Activated T-cell treated with anti-CD3 and anti-CD28 coated beads, Interleukin-2, amount 50 U/mL, for 48 hours (primary cell): ENCODE results near the gene MEF2A.

Experiments used
- DNase-seq, 2 experiments: peaks; one replicate each; pipeline ENCODE4 v3.0.0-alpha.2; 2020

The MEF2A gene

GRCh38 chr15:99564221-99565048, 1.3 kb upstream of the MEF2A start:
- no peak for DNase-seq

GRCh38 chr15:99565049-99565298, 810 bp upstream of the MEF2A start:
- peak in 1 of 2 experiments; percentile 69 for DNase-seq

DNA sequence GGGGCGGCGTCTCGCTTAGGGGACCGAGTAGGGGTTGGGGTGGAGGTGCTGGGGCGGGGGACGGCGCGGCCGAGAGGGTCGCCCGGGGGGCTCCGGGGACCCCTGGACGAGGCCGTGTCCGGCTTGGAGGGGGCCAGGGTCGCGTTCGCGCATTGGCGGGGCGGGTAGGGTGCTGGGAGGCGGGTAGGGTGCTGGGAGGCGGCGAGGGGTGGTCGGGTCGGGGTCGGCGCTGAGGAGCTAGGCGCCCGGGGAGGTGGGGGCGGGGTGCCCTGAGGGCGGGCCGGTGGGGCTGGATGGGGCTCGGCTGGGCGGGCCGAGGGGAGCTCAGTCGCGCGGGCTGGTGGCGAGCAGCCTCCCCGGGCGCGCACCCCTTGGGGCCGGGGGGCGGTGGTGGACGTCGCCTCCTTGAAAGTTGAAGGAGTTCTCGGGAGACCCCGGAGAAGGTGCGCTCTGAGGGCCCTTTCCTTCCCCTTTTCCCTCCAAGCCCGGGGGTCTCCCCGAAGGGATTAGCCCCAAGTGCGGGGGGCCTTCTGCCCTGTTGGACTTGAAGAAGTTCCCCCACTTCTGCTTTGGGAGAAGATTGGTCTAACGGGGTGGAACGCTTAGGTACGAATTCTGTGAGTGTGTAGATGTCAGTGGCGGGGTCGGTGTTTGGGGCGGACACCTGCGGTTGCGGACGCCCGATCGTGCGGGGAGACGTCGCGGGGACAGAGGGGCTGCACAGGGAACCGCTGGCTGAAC, 543 bp downstream of the MEF2A start:
- peak; percentile 45 to 57 for DNase-seq

GRCh38 chr15:99568625-99569352, 3.0 kb downstream of the MEF2A start:
- no peak for DNase-seq

- no peak for DNase-seq
Observed at GRCh38 chr15:99571299-99571698, 5.5 kb downstream of the MEF2A start.

GRCh38 chr15:99574048-99574447, 8.3 kb downstream of the MEF2A start:
- DNase-seq = no peak

DNA sequence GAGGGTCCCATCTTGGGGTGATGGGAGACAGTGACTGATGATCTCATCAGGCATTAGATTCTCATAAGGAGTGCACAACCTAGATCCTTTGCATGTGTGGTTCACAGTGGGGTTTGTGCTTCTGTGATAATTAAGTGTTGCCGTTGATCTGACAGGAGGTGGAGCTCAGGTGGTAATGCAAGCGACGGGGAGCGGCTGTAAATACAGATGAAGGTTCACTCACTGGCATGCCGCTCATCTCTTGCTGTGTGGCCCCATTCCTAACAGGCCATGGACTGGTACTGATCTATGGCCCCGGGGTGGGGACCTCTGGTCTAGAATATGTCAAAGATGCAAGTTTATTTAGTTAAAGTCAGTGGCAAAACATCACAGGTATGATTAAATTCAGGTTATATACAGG, 8.7 kb downstream of the MEF2A start:
- DNase-seq = no peak

DNA sequence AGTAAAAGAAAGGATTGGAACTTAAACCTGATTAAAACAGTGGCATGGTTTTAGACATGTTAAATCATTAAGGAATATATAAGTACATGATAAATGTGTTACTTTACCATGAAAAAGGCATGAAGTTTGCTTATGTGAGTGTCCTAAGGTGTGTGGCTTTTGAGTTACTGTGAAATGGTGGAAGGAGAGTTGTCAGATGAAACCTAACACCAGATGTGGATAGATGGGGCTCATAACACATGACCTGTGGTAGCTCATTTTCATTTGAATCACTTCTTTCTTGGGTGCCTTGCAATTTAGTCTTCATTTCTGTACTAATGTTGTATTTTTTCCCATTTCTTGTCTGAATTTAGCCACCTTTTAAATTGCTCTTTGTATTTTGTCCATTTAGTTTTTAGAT, 13.0 kb downstream of the MEF2A start:
- no peak for DNase-seq

GRCh38 chr15:99580076-99580475, 14.3 kb downstream of the MEF2A start:
- DNase-seq = no peak

DNA sequence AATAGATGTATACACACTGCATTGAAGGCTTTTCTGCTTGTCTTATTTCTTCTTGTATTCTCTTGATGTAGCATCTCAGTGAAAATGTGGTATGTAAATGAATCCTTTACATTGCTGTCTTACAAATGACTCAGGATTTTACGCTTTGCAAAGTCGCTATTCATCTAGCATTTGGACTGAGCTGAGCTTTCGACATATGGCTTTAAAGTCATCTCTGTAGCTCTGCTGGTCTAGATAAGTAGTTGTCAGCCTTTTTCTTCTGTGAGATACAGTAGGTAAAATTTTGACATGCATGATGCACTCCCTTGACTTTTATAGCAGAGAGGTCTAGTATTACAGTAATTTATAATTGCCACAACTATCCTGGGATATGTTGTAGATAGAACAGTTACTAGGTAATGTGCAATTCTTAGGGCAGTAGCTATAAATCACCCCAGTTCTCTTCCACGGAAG, 16.8 kb downstream of the MEF2A start:
- DNase-seq = no peak

- DNase-seq = no peak
Observed at GRCh38 chr15:99584081-99584600, 18.4 kb downstream of the MEF2A start.

DNA sequence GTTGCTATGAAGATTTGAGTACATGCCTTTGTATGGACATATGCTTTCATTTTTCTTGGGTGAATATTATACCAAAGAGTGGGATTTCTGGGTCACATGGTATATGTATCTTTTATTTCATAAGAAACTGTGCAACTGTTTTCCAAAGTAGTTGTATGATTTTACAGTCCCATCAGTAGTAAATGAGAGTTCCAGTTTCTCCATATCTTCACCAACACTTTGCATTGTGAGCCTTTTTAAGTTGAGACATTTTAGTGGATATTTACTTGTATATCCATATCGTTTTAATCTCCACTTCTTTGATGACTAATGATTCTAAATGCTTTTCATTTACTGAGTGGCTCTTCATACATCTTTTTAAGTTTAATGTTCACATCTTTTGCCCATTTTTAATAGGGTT, 20.3 kb downstream of the MEF2A start:
- no peak for DNase-seq

DNA sequence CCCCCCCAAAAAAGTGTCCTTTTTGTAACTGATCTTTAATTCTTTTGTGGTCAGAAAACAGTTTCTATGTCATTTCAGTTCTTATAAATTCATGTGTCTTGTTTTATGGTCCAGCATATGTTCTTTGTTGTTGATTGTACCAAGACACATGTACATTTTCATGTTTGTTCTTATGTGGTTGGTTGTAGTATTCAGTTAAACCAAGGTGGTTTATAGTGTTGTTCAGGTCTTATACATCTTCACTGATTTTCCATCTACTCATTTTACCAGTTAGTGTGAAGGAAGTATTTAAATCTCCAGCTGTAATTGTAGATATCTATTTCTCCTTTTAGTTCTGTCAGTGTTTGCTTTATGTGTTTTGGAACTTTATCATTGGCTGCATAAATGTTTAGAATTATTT, 24.0 kb downstream of the MEF2A start:
- no peak for DNase-seq

- DNase-seq = no peak
Observed at GRCh38 chr15:99590913-99591646, 25.3 kb downstream of the MEF2A start.

- no peak for DNase-seq
Observed at GRCh38 chr15:99592145-99592791, 26.5 kb downstream of the MEF2A start.

DNA sequence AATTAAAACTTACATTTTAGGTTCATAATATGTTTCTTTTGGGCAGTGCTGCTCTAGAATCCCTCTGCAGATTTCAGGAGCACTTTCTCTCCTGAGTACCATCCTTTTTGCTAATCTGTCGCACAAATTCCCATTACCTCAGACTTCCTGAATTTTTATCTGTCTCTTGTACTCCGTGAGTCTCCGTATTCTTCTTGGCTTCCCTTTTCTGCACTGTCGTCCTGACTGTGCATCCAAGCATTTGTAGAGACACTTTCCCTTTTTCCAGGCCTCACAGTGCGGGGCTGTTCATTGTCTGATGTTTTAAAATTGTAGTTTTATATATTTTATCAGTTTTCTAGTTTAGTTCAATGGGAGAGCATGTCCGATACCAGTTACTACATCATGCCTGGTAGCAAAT, 27.3 kb downstream of the MEF2A start:
- no peak for DNase-seq

DNA sequence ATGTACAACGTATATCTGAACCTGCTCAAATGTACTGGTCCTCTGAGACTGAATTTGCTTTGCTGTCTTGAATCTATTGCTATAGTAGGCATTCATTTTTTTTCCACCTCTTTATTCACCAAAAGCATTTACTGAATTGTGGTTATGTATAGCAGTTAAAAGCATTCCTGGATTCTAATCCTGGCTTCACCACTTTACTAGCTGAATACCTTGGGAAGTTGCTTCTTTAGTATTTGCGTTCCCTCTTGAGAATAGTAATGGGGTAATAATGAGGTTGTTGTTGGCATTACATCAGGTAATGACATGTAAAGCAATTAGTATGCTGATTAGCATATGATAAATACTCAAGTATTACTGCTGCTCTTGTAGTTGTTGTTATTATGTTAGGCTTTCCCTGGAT, 29.1 kb downstream of the MEF2A start:
- no peak for DNase-seq

DNA sequence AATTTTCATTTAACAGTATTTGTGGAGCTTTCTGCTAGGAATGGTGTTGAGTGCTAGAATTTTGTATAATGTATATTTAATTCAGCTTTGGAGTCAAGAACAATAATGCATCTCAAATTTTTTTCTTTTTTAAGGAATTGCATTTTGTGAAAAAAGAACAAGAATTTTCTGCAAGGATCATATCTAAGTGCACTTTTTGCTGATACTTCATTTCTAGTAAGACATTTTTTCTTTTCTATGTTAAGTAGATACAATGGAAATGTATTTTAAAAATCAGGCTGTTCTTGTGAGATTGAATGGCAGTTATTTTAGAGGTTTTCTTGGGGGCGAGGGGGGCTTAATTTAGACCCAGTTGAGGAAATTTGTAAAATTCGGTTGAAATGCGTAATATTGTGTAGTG, 32.5 kb downstream of the MEF2A start:
- DNase-seq = no peak

GRCh38 chr15:99603828-99604227, 38.0 kb downstream of the MEF2A start:
- DNase-seq = no peak

DNA sequence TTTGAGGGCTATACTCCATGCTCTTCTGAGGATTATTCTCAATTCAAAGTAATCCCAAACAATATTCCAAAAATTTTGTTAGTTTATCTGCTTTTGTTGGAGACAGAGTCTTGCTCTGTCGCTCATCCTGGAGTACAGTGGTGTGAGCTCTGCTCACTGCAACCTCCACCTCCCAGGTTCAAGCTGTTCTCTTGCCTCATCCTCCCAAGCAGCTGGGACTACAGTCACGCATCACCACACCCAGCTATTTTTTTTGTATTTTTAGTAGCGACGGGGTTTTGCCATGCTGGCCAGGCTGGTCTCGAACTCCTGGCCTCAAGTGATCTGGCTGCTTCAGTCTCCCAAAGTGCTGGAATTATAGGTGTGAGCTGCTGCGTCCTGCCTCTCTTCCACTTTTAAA, 39.1 kb downstream of the MEF2A start:
- no peak for DNase-seq

DNA sequence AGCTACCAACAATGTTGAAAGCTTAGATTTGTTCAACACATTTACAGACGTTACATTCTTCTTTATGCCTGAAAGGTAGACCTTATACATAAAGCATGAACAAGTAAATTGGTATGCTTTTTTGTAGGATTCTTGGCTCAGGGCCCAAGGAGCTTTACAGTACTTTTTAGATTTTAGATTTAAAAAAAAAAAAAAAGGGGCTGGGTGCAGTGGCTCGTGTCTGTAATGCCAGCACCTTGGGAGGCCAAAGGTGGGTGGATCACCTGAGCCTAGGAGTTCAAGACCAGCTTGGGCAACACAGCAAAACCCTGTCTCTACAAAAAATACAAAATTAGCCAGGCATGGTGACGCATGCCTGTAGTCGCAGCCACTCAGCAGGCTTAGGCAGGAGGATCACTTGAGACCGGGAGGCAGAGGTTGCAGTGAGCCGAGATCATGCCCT, 39.7 kb downstream of the MEF2A start:
- DNase-seq = no peak

GRCh38 chr15:99605990-99606389, 40.2 kb downstream of the MEF2A start:
- no peak for DNase-seq
